Measurements from ENCODE around the gene DRAXIN.
"Not testable (repeated sequence)": the region's sequence is repeated elsewhere in the genome, so short reads cannot be mapped to it uniquely, and the experiment has no call there.

The DRAXIN gene, protein sequence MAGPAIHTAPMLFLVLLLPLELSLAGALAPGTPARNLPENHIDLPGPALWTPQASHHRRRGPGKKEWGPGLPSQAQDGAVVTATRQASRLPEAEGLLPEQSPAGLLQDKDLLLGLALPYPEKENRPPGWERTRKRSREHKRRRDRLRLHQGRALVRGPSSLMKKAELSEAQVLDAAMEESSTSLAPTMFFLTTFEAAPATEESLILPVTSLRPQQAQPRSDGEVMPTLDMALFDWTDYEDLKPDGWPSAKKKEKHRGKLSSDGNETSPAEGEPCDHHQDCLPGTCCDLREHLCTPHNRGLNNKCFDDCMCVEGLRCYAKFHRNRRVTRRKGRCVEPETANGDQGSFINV

DNA sequence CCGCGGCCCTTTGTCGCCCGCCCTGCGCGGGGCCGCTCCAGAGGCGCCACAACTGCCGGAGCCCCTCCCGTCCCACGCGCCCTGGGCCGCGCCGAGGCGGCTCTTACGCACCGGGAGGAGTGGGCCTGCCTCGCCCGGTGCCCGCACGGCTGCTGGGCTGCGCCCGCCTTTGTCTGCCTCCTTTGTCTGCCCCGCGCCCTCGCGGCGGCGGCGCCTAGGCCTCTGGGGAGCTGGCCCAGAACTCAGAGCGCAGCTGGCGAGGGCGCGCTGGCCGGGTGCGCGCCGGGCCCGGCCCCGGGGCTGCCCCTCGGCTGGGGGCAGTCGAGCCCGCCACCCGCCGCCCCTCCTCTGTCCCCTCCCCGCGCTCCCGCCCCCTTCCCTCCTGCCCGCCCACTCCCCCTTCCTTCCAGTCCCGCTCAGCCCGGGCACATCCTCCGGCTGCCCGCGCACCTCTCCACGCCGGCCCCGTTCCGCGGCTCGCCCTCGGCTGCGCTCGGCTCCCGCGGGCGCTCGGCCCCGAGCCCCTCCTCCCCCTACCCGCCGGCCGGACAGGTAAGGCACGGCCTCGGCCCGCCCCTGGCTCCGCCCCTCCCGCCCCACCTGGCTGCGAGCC lies at the start of gene DRAXIN:
DRAXIN (plus strand) TSS at position 409 of the 613 bp plus-strand sequence. CDS start 14,549 bp downstream, outside the sequence.
- H4K20me1 ChIP-seq (ENCODE audit: insufficient read depth), result no peaks in the 10 kb centered on the region
- H3K4me3 ChIP-seq (IDR thresholded peaks at IDR 0.05; ENCODE audit: insufficient read depth, low read depth, low read length), result no peak within 1 kb of the TSS
- no peak within 1 kb of the TSS for H2AFZ ChIP-seq (ENCODE audit: low read depth)
- H3K79me2 ChIP-seq (ENCODE audit: insufficient read depth, low read depth), result no peaks in the 10 kb centered on the region
- H3K27ac ChIP-seq, result no peak within 1 kb of the TSS
- TF ChIP-seq, protein P1, sequence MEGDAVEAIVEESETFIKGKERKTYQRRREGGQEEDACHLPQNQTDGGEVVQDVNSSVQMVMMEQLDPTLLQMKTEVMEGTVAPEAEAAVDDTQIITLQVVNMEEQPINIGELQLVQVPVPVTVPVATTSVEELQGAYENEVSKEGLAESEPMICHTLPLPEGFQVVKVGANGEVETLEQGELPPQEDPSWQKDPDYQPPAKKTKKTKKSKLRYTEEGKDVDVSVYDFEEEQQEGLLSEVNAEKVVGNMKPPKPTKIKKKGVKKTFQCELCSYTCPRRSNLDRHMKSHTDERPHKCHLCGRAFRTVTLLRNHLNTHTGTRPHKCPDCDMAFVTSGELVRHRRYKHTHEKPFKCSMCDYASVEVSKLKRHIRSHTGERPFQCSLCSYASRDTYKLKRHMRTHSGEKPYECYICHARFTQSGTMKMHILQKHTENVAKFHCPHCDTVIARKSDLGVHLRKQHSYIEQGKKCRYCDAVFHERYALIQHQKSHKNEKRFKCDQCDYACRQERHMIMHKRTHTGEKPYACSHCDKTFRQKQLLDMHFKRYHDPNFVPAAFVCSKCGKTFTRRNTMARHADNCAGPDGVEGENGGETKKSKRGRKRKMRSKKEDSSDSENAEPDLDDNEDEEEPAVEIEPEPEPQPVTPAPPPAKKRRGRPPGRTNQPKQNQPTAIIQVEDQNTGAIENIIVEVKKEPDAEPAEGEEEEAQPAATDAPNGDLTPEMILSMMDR (conservative IDR thresholded peaks at IDR 0.05; ENCODE audit: low read depth, low read length), result no peak
- no peak within 1 kb of the TSS for H3K9ac ChIP-seq
- no peaks in the 10 kb centered on the region for H3K36me3 ChIP-seq (ENCODE audit: insufficient read depth)
- peaks cover 68% of the 10 kb centered on the region for H3K27me3 ChIP-seq (ENCODE audit: insufficient read depth, low read depth)
- H3K4me1 ChIP-seq (ENCODE audit: low read depth, poor library complexity, severe bottlenecking), result no peaks in the 10 kb centered on the region
- H3K4me2 ChIP-seq, result no peak within 1 kb of the TSS

DNA sequence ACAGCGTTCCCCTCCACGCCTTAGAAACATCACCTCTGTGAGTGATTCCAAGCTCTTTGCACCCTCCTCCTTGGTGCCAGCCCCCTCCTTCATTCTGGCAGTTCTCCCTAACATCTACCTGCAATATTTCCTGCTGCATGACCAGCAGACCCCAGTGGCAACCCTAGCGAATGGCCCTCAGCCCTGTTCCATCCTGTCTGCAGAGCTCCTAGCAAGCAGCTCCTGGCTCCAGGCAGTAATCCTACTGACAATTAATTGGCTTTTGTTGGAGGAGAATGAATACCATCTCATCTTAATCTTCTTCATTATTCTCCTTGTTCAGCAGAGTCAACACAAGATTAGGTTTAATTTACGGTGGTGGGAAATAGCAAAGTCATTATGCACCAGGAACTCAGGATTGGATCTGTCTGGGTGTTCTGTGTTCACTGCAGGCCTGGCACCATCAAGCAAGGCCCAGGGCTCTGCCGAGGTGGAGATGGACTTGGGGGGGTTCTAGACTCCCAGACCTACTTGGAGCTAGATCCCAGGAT lies 49.7 kb upstream of the DRAXIN start:
- Histone ChIP-seq H3K4me2 (no peak overlapping the region), H3K36me3 (ENCODE audit: insufficient read depth) (no peaks in the 10 kb centered on the region), H3K9ac (no peak overlapping the region), H3K4me1 (ENCODE audit: low read depth, poor library complexity, severe bottlenecking) (no peaks in the 10 kb centered on the region), H2AFZ (ENCODE audit: low read depth) (no peak overlapping the region), H3K4me3 (IDR thresholded peaks at IDR 0.05; ENCODE audit: insufficient read depth, low read depth, low read length) (no peak overlapping the region), H3K27ac (no peak overlapping the region), H3K27me3 (ENCODE audit: insufficient read depth, low read depth) (peaks cover 29% of the 10 kb centered on the region), H3K79me2 (ENCODE audit: insufficient read depth, low read depth) (no peaks in the 10 kb centered on the region), H4K20me1 (ENCODE audit: insufficient read depth) (no peaks in the 10 kb centered on the region)
- TF ChIP-seq, protein P1 (conservative IDR thresholded peaks at IDR 0.05; ENCODE audit: low read depth, low read length), result no peak

DNA sequence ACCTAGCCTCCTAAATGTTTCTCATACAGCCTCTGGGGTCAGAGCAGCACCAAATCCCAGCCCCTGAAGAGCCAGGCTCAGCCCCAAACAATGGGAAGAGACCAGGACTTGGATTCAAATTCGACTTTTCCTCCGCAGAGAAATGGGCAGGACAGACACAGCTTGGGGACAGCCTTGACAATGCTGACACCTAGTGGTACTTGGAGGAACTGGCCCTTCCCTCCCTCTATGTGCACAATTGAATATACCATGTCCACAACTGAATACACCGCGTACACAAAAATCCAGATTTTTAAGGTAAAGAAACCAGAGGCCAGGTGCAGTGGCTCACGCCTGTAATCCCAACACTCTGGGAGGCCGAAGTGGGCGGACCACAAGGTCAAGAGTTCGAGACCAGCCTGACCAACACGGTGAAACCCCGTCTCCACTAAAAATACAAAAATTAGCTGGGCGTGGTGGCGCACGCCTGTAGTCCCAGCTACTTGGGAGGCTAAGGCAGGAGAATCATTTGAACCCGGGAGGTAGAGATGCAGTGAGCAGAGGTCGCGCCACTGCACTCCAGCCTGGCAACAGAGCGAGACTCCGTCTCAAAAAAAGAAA lies 49.0 kb upstream of the DRAXIN start:
- TF ChIP-seq, protein P1 (conservative IDR thresholded peaks at IDR 0.05; ENCODE audit: low read depth, low read length), result peak; percentile 96
- H4K20me1 ChIP-seq (ENCODE audit: insufficient read depth); H3K27ac ChIP-seq; H3K79me2 ChIP-seq (ENCODE audit: insufficient read depth, low read depth); H3K4me3 ChIP-seq (IDR thresholded peaks at IDR 0.05; ENCODE audit: insufficient read depth, low read depth, low read length); H3K4me2 ChIP-seq; H2AFZ ChIP-seq (ENCODE audit: low read depth); H3K36me3 ChIP-seq (ENCODE audit: insufficient read depth); H3K4me1 ChIP-seq (ENCODE audit: low read depth, poor library complexity, severe bottlenecking); H3K9ac ChIP-seq: not testable (repeated sequence)
- H3K27me3 ChIP-seq (ENCODE audit: insufficient read depth, low read depth), result peaks cover 29% of the 10 kb centered on the region

DNA sequence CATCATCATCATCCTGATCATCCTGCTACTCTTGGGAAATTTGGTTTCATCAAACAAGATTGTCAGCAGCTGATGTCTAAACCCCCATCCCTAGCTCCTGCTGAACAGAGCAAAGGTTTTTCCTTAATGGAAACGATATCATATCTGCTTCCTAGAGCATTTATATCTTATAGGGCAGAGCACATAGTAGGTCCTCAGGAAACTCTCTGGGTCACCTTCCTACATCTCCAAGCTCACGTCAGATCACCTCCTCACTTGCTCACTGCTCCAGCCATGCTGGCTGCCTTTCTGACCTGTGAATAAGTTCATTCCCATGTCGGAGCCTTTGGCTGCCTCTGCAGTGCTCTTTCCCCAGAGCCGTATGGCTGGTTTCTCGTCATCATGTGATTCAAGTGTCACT lies 47.7 kb upstream of the DRAXIN start:
- TF ChIP-seq, protein P1 (conservative IDR thresholded peaks at IDR 0.05; ENCODE audit: low read depth, low read length), result no peak
- Histone ChIP-seq H3K4me1 (ENCODE audit: low read depth, poor library complexity, severe bottlenecking) (no peaks in the 10 kb centered on the region), H3K9ac (no peak overlapping the region), H2AFZ (ENCODE audit: low read depth) (no peak overlapping the region), H3K27me3 (ENCODE audit: insufficient read depth, low read depth) (peaks cover 19% of the 10 kb centered on the region; the same call in 1 of the 2 replicates), H3K4me2 (no peak overlapping the region), H3K79me2 (ENCODE audit: insufficient read depth, low read depth) (no peaks in the 10 kb centered on the region), H3K4me3 (IDR thresholded peaks at IDR 0.05; ENCODE audit: insufficient read depth, low read depth, low read length) (no peak overlapping the region), H3K36me3 (ENCODE audit: insufficient read depth) (no peaks in the 10 kb centered on the region), H4K20me1 (ENCODE audit: insufficient read depth) (no peaks in the 10 kb centered on the region), H3K27ac (no peak overlapping the region)

Data from KMS-11 (cell line).